OCI-LY3 (cell line): ENCODE measurements around the gene CCDC138.

Experiments used
- H2AFZ ChIP-seq: fragments of 200-600, 300-600 bp; shearing (Covaris generic); 2 replicates; pipeline ENCODE4 v1.6.0; 2014; ENCODE audit warnings: antibody characterized with exemption, low read depth, low read length
- H3K27ac ChIP-seq: fragments of 200-600, 300-600 bp; sonication (generic); 2 replicates; pipeline ENCODE4 v1.5.1; 2014; ENCODE audit warnings: mild to moderate bottlenecking, low read length, moderate library complexity, mixed read lengths
- H3K27me3 ChIP-seq: fragments of 200-600, 300-600 bp; sonication (generic); 2 replicates; pipeline ENCODE4 v1.6.1; 2014; ENCODE audit warnings: low read depth, low read length, mixed read lengths
- H3K36me3 ChIP-seq: fragments of 200-600, 300-600 bp; sonication (generic); replicated peaks from 2 replicates; pipeline ENCODE3; 2014; ENCODE audit warnings: low read depth, low read length, mixed read lengths
- H3K4me1 ChIP-seq: fragments of 300-600, 200-600 bp; sonication (generic); 2 replicates; pipeline ENCODE4 v1.6.1; 2014; ENCODE audit warnings: low read length, mixed read lengths
- H3K4me2 ChIP-seq: fragments of 200-600, 300-600 bp; sonication (generic); 2 replicates; pipeline ENCODE4 v1.6.1; 2014; ENCODE audit warnings: low read length, mixed read lengths
- H3K4me3 ChIP-seq: fragments of 300-600, 200-600 bp; sonication (generic); 2 replicates; pipeline ENCODE4 v1.5.1; 2014; ENCODE audit warnings: antibody characterized with exemption, mild to moderate bottlenecking, low read length, moderate library complexity
- H3K79me2 ChIP-seq: fragments of 300-600, 200-600 bp; shearing (Covaris generic); 2 replicates; pipeline ENCODE4 v1.6.1; 2014; ENCODE audit warnings: mild to moderate bottlenecking, low read length, mixed read lengths
- H3K9ac ChIP-seq: fragments of 300-600, 200-600 bp; shearing (Covaris generic); 2 replicates; pipeline ENCODE4 v1.6.0; 2014; ENCODE audit warnings: mild to moderate bottlenecking, low read length, moderate library complexity
- H3K9me3 ChIP-seq: fragments of 200-600, 300-600 bp; shearing (Covaris generic); 2 replicates; pipeline ENCODE4 v1.6.1; 2014; ENCODE audit warnings: low read length, mixed read lengths; ENCODE audit not compliant: insufficient read depth
- H4K20me1 ChIP-seq: fragments of 200-600, 300-600 bp; sonication (generic); 2 replicates; pipeline ENCODE4 v1.6.1; 2016; ENCODE audit warnings: low read length, mixed read lengths; ENCODE audit not compliant: insufficient read depth
- EZH2phosphoT487 ChIP-seq: fragments of 200-600 bp; shearing (Covaris generic); IDR thresholded peaks from 2 replicates; pipeline ENCODE4 v1.6.1; 2018; ENCODE audit warnings: antibody characterized with exemption, mixed run types, low read depth
- TF ChIP-seq, protein P1 (sequence below): fragments of 200-600, 300-600 bp; sonication (generic); IDR thresholded peaks from 2 replicates; pipeline ENCODE4 v1.5.1; 2014; ENCODE audit warnings: antibody characterized with exemption, low read length, low read depth

CCDC138 gene

DNA sequence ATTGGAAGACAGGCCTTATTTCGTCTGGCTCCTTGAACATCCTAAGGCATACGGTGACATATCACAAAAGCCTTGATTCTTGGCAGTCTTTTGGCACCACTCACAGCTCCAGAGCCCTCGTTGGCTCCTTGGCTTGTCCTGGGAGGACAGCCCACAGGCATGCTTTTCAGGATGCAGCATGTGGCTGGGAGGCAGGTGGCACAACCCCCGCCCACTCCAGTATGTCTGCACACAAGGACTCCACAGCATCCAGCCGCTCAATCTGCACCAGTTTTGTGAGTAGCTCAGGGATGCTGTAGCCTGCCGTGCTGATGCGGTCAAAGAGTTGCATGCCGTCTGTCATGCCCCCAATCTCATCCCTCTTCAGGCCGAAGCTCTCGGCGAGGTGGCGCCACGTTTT is 110.2 kb downstream of the CCDC138 start:
- TF ChIP-seq, protein P1, sequence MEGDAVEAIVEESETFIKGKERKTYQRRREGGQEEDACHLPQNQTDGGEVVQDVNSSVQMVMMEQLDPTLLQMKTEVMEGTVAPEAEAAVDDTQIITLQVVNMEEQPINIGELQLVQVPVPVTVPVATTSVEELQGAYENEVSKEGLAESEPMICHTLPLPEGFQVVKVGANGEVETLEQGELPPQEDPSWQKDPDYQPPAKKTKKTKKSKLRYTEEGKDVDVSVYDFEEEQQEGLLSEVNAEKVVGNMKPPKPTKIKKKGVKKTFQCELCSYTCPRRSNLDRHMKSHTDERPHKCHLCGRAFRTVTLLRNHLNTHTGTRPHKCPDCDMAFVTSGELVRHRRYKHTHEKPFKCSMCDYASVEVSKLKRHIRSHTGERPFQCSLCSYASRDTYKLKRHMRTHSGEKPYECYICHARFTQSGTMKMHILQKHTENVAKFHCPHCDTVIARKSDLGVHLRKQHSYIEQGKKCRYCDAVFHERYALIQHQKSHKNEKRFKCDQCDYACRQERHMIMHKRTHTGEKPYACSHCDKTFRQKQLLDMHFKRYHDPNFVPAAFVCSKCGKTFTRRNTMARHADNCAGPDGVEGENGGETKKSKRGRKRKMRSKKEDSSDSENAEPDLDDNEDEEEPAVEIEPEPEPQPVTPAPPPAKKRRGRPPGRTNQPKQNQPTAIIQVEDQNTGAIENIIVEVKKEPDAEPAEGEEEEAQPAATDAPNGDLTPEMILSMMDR: no peak
- TF ChIP-seq EZH2phosphoT487: no peak
- no peak overlapping the region for H3K4me3 ChIP-seq

DNA sequence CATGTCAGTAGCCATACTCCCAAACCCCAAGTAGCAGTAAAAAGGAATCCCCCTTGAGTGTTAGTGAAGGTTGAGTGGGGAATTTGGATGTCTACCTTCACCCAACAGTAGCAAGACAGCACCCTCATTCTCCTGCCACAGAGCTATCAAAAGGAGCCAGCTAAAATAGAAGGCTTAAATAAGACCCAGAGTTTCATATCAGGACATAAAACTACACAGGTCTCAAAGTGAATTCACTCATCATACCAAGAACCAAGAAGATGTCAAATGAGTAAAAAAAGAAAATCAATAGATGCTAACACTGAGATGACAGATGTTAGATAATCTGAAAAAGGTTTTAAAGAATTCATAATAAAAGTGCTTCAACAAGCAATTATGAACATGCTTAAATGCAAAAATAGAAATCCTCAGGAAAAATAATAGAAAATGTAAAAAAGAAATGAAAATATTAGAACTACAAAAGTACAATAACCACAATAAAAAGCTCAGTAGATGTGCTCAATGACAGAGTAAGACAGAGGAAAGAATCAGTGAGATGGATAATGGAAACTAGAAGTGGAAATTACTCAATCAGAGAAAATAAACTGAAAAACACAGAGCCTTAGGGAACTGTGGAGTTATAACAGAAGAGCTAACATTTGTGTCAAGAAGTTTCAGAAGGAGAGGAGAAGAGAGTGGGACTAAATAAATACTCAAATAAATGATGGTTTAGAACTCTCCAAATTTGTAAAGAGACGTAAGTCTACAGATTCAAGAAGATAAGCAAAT is 111.9 kb downstream of the CCDC138 start:
- Histone ChIP-seq H3K79me2 (no peaks in the 10 kb centered on the region), H3K27me3 (no peaks in the 10 kb centered on the region), H3K27ac (no peak overlapping the region), H3K9me3 (no peaks in the 10 kb centered on the region), H3K36me3 (peaks cover 2% of the 10 kb centered on the region), H3K4me3 (no peak overlapping the region), H2AFZ (no peak overlapping the region), H4K20me1 (no peaks in the 10 kb centered on the region), H3K4me2 (no peak overlapping the region), H3K4me1 (peaks cover 6% of the 10 kb centered on the region; the same call in 1 of the 2 replicates), H3K9ac (no peak overlapping the region)
- TF ChIP-seq EZH2phosphoT487: no peak
- TF ChIP-seq, protein P1: no peak

More for the DNA sequence above, 110.2 kb downstream of the CCDC138 start:
- Histone ChIP-seq H4K20me1 (no peaks in the 10 kb centered on the region), H3K9me3 (no peaks in the 10 kb centered on the region), H3K36me3 (peaks cover 6% of the 10 kb centered on the region), H3K9ac (no peak overlapping the region), H3K4me2 (no peak overlapping the region), H3K79me2 (no peaks in the 10 kb centered on the region), H3K27me3 (no peaks in the 10 kb centered on the region), H3K27ac (no peak overlapping the region), H3K4me1 (peaks cover 6% of the 10 kb centered on the region; the same call in 1 of the 2 replicates), H2AFZ (no peak overlapping the region)

DNA sequence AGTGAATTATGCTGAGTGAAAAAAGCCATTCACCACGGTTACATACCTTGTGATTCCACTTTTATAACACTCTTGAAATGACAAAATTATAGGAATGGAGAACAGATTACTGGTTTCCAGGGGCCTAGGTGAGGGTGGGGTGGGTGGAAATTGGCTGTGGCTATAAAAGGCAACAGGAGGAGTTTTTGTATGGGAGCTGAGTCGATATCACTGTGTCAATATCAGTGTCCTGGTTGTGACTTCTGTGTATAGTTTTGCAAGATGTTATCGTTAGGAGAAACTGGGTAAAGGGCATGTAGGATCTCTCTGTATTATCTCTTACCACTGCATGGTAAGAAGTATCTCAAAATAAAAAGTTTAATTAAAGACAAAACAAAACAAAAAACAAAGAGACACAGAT is 118.1 kb downstream of the CCDC138 start:
- H3K4me1 ChIP-seq: no peaks in the 10 kb centered on the region
- no peaks in the 10 kb centered on the region for H3K79me2 ChIP-seq
- H3K9me3 ChIP-seq: no peaks in the 10 kb centered on the region
- H3K4me2 ChIP-seq: no peak overlapping the region
- H4K20me1 ChIP-seq: no peaks in the 10 kb centered on the region
- no peak for TF ChIP-seq EZH2phosphoT487
- TF ChIP-seq, protein P1: no peak
- H3K4me3 ChIP-seq: no peak overlapping the region
- no peaks in the 10 kb centered on the region for H3K27me3 ChIP-seq
- H3K9ac ChIP-seq: no peak overlapping the region
- H3K27ac ChIP-seq: no peak overlapping the region
- no peak overlapping the region for H2AFZ ChIP-seq
- no peaks in the 10 kb centered on the region for H3K36me3 ChIP-seq

DNA sequence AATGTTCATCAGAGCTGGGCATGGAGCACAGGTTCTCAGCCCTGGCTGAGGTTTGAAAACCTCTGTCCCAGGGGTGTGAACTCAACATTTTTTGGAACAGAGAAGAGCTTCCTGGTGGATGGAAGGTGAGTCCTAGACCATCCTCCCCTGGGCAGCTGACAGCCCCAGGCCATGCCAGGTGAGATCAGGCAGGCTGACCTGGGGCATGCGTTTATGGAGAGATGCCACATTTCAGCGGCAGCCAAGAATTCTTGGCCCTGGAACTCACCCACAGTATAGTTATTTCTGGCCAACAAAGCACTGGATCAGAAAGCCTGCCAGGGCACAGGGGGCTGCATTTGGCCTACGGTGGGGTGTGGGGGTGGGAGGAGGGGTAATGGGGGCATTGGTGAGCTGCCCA is 118.6 kb downstream of the CCDC138 start:
- H3K4me2 ChIP-seq: no peak overlapping the region
- no peaks in the 10 kb centered on the region for H3K79me2 ChIP-seq
- no peak overlapping the region for H3K4me3 ChIP-seq
- no peak overlapping the region for H2AFZ ChIP-seq
- H3K9ac ChIP-seq: no peak overlapping the region
- H3K27ac ChIP-seq: no peak overlapping the region
- no peaks in the 10 kb centered on the region for H3K9me3 ChIP-seq
- H3K4me1 ChIP-seq: no peaks in the 10 kb centered on the region
- no peaks in the 10 kb centered on the region for H3K27me3 ChIP-seq
- H3K36me3 ChIP-seq: no peaks in the 10 kb centered on the region
- H4K20me1 ChIP-seq: no peaks in the 10 kb centered on the region
- TF ChIP-seq EZH2phosphoT487: no peak
- TF ChIP-seq, protein P1: no peak
